GM18868 (cell line): ENCODE results near the gene DNM1.

ENCODE experiments used
- ATAC-seq: cut with Tn5 transposase; IDR thresholded peaks from one replicate; pipeline ENCODE4 v1.9.1; 2021; ENCODE audit warnings: mild to moderate bottlenecking, moderate library complexity; ENCODE audit not compliant: unreplicated experiment

Gene DNM1

DNA sequence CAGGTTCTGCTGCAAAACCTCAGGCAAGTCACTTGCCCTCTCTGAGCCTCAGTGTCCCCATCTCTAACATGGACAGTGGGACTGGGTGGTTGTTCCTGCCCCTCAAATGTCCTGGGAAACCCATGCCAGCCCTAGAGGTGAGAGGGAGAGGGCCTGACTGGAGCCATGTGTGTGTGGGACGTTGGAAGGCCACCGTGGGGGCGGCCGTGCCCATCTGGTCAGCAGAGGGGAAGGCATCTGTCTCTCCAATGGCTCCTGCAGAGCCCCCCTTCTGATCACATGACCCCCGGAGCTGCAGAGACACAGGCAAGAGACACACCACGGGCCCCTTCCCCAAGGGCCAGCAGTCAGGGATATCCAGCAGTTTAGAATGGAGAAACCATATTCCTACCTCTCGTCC lies 1.7 kb downstream of the DNM1 start:
- no peak for ATAC-seq

DNA sequence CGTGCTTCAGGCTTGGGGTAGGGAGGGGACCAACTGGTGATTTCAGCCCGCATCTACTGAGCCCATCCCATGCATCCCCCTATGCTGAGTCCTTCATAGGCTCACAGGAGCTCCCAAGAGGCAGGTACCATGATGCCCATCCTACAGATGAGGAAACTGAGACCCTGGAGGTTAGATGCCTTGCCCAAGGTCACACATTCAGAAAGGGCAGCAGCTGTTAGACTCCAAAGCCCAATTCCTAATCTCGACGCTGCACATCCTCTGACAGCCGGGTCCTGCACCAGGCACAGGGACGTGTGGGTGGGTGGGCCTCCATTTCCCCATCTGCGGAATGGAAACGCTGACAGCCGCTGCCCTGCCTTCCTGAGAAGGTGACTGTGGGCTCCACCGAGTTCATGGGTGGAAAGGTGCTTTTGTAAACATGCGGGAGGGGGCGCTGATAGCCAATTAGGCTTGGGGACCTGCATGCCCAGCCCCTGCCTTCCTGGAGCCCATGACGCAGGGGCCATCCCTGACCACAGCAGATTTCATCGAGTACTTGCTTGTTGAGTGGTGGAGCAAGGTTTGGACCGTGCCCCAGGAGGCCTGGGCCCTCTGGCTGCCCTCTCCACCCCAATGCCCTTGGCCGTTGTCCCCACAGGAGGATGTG lies 2.2 kb downstream of the DNM1 start:
- no peak for ATAC-seq

DNA sequence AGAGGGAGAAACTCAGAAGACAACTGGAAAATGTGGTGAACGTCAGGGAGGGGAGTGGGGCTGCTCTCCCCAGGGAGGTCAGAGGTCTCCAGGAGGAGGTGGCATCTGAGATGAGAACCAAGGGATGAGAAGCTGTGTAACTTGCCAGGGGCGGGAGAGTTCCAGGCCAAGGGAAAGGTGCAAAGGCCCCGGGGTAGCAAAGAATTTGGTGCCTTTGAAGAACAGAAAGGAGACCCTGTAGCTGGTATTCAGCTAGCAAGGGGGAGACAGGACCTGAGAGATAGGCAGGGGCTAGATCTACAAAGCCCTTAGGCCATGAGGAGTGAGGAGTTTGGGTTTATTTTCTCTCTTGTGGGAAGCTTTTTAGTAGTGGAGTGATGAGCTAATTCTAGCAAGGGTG lies 3.3 kb downstream of the DNM1 start:
- ATAC-seq: no peak

DNA sequence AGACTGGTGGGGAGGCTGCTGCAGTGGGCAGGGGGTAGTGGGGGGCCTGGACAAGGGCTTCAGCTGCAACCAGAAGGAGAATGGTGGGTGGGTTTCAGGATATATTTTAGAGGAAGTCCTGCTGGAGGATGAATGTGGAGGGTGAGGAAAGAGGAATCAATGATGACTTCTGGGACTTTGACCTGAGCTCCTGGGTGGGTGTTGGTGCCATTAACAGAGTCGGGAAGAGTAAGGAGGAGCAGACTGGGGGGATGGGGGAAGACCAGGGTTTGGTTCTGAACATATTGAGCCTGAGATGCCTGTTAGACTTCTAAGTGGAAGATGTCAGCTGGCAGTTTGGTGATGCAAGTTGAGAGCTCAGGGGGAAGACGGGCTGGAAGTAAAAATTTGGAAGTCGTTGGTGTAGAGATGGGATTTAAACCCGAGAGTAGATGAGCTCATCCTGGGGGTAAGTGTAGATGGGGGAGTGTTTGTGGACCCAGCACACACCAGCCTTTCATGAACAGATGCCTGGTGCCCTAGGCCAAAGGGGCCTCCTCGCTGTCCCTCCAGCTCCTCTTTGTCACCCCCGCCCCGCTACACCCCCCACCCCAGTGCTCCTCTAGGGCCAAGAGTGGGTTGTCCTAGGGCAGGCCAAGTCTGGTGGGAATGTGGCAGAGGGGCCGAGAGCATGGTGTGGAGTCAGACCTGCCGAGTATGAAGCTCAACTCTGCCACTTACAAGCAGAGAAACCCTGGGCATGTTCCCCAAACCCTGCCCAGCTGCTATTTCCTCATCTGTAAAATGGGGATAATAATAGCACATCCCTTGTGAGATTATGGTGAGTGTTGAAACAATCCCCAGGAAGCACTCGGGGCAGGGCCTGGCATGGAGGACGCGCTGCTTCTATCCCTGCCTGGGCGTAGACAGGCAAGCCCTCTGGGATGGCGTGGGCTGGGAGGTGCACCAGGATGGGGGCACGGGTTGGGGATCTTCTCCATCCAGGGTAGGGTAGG lies 4.0 kb downstream of the DNM1 start:
- no peak for ATAC-seq

DNA sequence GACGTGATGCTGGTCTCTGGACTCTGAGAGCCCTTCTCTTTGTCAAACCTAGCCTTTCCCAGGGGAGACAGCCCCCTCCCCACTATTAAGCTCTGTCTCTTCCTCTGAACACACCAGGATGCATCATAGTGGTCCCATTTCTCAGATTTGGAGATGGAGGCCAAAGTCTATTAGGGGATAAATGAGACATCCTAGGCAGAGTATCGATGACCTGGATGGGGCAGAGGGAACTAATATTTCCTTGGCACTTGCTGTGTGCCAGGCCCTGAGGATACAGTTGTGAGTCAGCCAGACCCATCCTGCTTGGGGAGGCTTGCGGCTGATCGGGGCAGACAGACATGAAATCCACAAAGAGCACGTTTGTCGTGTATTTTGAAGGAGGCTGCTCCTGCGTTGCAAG lies 5.2 kb downstream of the DNM1 start:
- no peak for ATAC-seq

DNA sequence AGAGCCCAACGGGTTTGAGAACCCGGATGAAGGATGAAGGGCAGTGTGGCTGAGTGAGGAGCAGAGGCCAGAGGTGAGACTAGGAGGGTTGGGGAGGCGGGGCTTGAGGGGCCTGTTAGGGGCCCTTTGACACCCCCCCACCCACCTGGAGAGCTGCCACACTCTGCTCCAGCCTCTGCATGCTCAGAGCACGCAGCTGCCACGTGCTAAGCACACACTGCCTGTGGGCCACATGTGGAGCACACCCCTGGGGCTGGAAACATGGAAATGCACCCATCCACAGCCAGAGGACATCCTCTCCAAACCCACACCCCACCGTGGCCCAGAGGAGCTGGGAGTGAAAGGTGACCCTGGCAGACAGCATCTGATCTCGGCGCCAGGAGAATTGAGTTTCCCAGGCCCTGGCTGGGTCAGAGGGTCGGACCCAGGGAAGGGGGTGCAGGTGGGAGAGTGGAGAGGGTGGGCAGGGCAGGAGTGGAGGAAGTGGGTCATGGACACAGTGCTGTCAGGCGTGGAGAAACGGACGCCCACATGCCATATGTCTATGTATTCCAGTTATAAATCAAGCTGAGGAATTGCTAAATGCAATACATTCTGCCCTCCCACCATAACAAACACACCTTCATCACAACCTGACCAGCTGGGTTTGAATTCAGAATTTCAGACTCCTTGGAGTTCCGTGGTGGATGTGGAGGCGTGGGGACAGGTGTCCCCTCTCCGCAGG lies 5.9 kb downstream of the DNM1 start:
- ATAC-seq: no peak

DNA sequence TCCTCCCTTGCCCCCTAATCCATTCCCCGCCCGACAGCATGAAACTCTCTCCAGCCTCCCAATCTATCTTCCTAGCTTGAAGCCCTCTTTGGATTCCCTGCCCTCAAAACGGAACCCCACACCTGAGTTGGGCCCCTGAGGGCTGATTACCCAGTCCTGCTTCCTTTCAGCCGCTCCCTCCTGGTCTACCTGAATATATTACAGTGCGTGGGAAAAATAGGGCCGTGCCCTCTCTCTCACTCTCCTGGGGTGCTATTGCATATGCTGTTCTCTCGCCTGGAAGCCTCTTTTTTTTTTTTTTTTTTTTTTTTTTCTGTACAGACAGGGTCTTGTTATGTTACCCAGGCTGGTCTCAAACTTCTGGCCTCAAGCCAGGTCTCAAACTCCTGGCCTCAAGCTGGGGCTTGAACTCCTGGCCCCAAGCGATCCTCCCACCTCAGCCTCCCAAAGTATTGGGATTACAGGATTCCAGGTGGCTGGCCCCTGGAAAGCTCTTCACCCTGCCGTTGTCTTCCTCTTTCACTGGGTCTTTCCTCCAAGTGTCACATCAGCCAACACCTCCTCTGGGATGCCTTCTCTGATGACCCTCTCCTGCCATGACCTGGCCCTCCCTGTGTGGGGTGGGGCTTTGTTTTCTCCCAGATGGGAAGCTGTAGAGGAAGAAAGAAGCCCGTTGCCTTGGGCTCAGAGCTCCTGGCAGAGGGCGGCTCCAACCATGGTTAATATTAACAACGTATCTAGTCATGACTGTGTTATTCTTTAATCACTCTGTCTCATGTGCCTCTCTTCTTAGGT lies 8.2 kb downstream of the DNM1 start:
- ATAC-seq: no peak

DNA sequence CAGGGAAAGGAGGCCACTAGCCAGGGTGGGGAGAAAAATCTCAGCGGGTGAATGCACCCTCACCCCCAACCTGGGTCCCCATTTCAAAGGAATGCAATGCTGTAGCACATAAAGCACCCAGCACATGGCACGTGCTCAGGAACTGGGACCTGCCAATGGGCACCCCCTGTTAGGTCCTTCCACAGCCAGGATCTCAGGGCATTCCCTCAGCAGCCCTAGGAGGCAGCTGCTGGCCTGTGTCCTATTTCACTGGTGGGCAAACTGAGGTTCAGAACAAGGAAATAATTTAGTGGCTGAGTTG lies 8.8 kb downstream of the DNM1 start:
- no peak for ATAC-seq

DNA sequence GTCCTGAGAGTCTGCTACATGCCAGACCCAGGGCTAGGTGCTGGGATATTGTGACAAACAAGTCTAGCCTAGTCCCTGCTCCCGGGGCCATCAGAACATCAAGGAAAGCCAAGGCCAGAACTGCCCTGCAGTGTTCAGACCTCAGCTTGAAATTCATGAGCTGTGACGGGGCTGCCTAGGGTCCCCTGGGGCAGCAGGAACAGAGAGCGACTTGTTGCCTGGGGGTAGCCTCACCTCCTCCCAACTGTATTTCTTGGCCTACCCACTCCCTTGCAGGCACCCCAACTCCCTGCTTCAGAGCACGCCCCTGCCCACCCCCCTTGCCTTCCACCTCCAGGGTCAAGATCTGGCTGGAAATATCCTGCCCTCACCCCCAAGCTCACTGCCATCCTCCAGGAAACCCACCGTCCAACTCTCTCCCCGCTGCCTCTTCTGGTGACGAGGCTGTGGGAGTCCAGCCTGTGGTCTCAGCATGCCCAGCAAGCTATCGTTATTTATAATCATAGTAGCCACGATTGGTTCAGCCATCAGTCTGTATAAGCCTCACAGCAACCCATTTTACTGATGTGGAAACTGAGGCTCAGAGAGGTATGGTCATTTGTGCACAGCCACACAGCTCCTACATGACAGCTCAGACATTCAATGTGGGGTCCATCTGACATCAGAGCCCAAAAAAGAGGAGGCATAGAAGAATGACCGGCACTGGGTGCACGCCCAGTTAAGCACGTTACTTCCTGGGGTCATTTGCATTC lies 10.7 kb downstream of the DNM1 start:
- no peak for ATAC-seq

DNA sequence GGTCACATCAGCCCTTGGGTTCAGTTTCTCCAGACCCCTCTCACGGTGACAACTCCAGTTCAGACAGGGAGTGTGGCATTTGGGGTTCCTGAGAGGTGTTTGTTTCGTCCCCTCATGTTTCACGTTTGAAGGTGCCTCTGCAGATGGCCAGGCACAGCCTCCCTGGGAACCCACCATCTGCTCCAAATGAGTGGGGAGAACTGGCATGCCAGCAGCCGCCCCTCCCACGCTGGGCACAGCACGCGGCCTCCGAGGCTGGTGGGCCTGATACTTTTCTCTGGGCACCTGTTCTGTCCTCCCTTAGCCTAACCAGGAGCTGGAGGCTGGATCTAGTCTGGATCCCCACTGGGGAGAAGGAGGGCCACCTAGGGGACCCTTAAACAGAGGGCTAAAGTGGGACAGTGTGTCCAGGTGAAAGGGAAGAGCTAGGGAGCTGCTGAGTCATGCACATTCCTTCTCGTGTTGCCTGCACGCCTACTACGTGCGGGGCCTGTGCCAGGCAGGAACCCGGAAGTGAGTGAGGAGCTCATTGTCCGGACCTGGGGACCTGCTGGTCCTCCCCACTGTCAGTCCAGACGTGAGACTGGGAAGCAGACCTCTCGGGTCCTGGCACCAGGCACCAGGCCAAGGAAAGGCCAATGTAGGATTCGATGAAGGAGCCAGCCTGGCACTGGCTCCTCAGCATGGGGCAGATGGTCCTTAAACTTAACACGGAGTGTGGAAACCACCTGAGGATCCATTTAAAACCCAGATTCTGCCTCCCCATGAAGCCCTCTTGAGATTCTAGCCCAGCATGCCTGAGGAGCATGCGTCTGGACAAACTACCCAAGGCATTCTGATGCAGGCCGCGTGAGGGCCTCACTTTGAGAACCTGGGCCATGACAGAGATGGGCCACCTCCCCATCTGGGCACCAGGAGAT lies 11.7 kb downstream of the DNM1 start:
- no peak for ATAC-seq

DNA sequence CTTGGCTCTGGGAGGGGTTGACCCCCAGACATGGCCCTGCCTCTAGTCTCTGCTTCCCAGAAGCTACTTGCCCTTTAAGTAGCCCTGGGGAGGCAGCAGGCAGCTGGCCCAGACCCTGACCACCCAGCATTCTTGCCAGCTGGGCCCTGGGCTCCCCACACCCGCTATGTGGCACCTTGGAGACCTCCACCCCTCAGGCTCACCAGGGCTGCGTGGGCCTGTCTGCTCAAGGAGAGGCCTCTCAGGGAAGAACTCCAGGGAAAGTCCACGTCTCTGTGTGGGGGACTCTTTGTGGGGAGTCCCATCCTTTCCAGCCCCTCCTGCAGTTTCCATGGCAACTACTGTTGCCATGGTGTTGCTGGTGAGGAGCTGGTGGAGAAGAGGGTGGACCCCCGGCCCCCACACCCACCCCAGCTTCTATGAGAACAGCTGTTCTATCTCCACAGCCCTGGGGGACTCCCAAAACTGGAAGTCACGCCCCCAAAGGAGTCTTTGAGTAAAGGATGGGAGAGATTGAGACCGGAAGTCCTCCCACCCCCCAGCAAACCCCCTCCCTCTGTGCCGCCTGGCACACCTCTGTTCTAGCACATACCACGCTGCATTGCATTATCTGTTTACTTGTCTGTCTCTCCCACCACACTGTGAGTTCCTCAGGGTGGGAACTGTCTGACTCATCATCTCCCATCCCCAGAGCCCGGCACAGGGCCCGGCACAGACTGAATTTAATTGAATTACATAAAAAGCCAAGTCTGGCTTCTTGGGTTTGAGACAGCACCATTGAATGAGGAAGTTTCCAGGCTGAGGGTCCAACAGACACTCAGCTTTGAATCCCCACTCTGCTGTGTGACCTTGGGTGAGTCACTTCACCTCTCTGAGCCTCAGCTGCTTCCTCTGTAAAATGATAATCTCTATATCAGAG lies 12.6 kb downstream of the DNM1 start:
- ATAC-seq: no peak

DNA sequence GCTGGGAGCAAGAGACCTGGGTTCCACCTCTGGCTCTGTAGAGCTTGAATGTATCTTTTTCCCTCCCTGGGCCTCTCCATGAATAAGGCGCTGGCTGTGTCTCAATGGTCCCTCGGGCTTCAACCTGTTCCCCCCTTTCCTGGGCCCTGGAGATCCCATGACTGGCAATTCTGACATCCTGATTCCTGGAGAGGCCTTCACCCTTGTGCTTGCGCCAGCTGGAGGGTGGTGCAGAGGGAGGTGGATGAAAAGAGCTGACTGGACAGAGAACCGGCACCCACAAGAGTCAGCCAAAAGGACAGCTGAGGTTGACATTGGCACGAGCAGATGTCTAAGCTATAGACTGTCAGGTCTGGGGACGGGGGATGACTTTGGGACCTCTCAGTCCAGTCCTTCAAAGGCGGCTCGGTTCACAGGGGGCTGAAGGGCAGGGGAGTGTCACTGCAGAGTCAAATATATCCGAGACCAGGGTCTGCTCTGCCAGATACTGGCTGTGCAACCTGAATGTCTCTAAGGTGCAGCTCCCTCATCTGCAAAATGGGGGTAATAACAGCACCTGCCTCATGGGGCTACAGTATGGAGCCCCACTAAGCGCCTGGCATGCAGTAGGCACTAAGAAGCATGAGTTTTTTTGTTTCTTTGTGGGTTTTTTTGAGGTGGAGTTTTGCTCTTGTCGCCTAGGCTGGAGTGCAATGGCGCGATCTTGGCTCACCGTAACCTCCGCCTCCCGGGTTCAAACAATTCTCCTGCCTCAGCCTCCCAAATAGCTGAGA lies 13.8 kb downstream of the DNM1 start:
- ATAC-seq: no peak

DNA sequence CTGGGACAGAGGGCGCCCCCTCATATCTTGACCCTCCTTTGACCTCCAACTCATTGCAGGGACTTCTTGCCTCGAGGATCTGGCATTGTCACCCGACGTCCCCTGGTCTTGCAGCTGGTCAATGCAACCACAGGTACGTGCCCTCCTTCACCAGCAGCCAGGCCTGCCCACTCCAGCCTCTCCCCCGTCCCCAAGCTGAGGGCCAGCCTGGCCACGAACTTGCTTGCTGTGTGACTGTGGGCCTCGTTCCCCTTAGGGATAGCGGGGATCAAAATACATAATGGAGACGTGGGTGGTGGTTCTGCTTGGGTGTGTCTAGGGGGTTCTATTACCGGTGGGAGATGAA lies 15.0 kb downstream of the DNM1 start:
- no peak for ATAC-seq

DNA sequence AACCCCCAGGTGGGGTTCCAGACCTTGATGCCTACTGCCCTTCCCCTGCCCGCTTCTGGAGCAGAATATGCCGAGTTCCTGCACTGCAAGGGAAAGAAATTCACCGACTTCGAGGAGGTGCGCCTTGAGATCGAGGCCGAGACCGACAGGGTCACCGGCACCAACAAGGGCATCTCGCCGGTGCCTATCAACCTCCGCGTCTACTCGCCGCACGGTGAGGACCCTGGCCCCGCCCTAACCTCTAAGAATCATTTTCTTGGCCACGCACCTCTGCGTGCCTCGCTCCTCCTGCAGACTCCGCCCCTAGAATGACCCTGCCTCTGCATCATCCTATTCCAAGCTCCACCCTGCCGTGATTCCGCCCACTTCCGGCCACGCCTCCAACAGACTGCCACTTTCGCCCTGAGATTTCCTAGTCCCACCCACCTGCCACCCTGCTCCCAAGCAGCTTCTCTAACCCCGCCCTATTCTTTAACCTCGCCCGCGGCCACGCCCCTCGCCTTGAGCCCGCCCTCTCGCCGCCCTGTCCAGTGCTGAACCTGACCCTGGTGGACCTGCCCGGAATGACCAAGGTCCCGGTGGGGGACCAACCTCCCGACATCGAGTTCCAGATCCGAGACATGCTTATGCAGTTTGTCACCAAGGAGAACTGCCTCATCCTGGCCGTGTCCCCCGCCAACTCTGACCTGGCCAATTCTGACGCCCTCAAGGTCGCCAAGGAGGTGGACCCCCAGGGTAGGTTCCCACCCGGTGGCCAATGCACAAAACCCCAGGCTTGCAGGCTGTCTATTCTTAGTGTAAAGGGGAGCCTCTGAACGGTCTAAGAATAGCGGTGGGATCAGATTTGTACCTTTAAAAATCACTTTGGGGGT lies 15.6 kb downstream of the DNM1 start:
- peak; percentile 84 for ATAC-seq

DNA sequence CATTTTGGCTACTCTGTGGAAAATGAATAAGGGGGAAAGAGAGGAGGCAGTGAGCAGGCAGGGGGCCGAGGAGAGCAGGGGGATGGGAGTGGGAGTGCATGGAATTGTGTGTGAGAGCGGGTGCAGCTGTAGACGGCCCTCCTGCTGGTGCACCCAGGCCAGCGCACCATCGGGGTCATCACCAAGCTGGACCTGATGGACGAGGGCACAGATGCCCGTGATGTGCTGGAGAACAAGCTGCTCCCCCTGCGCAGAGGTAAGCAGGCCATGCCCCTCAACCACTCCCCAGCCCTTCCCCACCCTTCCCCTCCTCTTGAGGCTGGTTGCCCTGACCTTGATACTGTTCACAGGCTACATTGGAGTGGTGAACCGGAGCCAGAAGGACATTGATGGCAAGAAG lies 16.7 kb downstream of the DNM1 start:
- ATAC-seq: no peak

DNA sequence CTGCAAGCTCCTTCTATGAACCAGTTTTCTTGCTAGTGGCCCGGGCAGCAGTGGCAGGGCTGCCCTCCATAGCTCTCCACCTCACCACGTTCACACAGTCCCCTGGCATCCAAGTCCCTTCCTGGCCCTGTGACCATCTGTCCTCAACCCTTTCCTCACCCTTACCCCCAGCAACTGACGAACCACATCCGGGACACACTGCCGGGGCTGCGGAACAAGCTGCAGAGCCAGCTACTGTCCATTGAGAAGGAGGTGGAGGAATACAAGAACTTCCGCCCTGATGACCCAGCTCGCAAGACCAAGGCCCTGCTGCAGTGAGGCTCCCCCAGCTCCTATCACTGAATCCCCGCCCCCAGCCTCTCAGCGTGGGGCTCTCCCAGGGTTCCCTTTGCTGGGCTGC lies 18.8 kb downstream of the DNM1 start:
- ATAC-seq: no peak
